GM21447 (cell line): Measurements from ENCODE around the gene CASTOR1.

Experiments used
- ATAC-seq: cut with Tn5 transposase; IDR thresholded peaks from one replicate; pipeline ENCODE4 v1.9.1; 2021; ENCODE audit not compliant: unreplicated experiment

The CASTOR1 gene

DNA sequence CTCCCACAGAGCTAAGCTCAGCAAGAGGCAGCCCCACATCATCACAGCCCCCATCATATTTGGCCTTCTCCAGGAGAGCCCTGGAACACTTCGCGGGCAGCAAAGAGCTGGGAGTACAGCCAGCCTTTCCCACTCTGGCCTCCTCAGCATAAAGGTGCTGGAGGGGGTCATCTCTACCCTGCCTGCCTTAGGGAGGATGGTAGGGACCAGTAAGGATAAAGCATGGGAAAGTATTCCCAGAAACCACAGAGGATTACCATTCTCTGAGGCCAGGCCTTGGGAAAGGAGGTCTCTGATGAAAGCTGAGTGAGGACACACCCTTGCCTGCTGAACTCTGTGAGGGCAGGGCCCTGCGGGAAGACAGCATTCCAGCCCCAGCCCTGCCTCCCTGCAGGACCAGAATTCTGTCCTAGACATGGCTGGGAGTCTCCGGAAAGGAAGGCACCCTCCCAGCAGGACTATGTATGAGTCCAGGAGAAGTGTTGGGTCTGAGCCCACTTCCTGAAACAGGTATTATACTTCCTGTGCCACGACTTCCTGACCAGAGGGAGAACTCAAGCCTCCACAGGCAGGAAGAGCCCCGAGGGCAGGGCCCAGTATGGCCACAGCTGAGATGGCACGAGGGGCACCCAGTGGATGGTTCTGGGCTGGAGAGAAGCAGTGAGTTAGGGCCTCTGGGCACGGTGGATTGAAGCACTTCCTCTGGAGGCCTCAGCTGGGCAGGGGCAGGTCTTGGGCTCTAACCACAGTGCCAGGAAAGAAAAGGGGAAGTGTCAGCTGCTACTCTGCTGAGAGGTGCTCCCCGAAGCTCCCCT is 12.9 kb upstream of the CASTOR1 start:
- ATAC-seq: no peak

DNA sequence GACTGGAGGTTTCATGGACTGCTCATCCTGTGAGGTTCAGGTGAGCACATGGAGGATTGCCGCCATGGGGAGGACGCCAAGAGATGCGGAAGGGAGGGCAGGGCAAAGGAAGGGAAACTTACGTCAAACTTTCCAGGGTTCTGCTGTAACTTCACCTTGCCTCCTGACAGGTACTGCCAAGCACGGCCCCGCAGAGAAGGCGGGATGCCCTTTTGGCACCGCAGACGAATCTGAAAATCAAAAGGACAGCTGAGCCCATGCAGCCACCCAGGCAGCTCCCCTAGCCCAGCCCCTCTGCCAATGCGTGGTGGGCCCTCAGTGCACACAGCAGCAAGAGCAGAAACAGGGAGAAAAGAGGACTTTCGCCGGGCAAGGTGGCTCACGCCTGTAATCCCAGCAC is 10.0 kb upstream of the CASTOR1 start:
- no peak for ATAC-seq

DNA sequence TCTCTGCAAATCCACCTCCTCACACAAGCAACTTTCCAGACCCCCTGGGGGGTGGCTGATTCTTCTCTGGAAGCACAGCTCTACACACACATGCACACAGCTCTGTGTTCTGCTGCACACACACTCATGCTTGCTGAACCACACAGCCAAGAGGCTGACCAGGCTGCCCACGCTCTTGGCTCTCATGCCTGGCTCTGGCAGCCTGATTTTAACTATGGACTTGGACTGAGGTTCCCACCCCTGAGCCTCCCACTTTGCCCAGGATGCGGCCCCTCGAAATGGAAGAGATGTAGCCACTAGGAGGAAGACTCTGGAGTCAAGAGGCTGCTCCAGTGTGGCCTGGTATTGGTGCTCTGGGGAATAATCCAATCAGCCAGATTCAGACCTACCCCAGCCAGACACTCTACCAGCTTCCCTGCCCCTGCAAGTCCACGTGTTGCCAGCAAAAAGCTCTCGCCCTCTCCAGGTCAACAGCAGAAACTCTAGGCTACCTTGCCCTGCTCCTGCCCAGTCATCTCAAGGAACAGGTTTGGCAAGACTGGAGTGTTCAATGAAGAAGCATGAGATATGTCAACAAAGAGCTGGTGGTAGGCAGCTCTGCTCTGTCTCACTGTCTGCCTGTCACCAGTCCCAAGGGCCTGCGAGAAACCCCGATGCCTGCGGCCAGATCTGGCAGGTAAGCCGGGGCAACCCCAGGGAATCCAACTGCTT is 8.8 kb upstream of the CASTOR1 start:
- no peak for ATAC-seq

DNA sequence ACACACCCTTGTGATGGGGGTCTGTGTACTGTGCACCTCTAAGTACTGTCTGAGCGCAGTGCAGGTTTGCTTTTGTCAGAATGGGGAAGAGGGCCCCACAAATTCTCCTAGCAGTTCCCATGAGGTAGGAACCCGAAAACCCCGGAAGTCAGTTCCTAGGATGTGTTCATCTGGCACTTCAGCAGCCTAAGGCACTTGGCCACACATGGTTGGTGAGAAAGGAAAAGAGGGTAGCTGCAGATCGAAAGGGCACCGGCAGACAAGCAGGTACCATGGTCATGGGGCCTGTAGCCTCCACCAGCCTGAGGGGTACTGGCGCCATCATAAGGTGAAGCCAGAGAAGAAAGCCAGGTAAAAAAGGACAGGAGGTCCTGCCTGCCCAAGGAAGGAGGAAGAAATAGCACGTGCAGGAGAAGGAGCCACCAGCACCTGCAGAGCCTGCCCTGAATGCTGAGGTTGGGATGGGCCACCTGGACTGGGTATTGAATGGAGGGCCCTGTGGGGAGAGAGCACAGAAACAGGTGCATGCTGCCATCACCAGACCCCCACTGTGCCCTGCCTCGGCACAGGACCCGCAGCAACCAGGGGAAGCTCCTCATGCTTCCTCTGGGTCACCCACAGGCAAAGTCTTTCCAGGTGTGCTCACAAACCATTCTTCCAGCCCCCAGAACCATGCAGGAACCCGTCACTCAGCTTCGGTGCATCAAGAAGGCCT is 8.1 kb upstream of the CASTOR1 start:
- no peak for ATAC-seq

DNA sequence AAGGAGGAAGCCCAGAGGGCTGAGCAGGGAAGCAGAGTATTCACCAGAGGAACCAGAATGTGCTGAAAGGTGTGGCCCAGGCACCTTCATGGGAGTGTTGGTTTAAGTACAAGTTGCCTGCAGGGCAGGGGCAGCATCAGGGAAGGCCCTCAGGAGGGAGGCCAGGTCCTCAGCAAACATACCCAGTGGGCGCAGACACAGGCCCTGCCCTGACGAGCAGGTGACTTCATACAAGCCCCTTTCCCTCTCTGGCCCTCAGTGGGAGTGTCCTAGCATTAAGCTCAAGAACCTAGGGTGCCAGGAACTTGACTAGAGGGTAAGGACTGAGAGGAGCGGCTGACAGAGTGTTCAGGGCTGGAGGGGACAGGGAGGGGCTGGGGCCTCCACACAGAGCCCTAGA is 7.5 kb upstream of the CASTOR1 start:
- no peak for ATAC-seq

DNA sequence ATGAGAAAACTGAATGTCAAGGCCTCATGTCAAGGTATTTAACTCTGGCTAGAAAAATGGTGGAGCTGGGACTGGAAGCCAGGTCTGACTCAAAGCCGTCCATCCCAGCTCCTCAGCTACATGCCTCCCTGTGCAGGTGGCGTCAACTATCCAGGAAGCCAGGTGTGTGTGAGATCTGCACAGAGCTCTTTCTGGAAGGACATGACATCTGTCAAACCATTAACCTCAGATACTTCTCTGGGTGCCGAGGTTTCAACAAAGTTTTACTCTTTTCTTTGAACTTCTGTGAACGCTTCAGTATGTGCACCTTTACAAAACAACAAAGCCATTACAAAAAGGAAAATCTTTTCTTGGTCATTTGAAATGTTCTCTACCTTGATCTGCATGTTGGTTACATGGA is 7.0 kb upstream of the CASTOR1 start:
- no peak for ATAC-seq

DNA sequence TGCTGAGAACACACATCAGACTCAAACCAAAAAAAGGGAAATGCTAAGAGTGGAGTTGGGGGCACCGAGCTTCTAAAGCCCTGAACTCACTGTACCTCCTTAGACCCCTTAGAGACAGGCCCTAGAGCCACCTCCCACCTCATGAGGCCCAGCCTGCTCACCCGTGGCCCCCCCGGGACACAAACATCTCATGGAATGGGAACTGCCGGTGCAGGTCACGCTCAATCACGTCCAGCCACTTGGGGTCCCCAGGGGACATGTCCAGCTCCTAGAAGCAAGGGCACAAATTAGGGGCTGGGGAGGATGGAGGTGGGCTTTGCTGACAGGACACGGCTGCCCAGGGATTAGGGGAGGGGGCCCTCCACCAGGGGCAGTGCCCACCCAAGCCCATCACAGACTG is 6.3 kb upstream of the CASTOR1 start:
- no peak for ATAC-seq

DNA sequence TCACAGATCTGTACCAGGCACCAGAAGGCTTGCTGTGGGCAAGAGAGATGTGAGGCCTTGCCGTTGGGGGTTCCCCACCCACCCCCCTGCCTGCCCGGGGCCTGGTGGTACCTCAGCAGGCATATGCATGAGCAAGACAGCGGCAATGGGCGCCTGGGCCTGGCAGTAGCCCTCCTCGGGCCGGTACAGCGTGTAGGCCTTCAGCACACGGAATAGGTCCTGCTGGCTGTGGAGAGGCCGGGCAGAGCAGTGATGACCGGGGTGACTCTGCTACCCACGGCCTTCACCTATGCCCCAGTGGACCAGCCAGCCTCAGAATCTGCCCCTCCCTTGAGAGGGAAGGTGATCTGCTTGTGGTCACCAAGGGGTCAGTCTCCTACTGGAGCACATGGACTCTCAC is 5.5 kb upstream of the CASTOR1 start:
- no peak for ATAC-seq

DNA sequence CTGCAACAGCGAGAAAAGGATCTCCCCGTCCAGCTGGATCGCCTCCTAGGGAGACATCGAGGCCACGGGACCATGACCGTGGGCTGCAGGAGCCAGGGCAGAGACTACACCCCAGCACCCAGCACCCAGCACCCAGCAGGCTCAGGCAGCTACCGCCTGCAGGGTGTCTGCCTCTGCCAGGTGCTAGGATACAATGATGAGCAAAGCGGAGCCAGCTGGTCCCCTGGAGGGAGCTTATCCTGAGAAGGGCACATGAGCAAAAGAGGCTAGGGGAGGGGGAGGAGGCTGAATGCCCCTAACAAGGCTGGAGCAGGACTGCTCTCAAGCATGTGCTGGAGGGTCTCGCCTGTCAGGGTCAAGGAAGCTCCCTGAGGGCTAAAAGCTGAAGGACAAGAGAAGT is 4.8 kb upstream of the CASTOR1 start:
- no peak for ATAC-seq

DNA sequence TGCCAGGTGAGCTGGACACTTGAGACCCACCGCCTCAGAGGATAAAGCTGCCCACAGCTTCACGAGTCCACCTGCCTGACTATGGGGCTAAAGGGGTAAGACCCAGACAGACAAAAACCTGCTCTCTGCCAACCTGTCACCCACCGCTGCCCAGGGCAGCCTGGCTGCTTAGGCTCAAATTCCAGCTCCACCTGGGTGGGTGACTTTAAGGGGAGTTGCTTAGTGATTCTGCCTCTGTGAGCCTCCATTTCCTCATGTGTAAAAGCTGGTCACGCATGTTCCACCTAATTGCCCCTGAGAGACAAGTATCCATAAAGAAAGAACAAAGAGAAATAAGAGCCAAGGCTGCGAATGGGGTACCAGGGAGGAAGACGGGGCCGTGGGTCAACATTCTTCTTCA is 3.7 kb upstream of the CASTOR1 start:
- ATAC-seq: no peak

DNA sequence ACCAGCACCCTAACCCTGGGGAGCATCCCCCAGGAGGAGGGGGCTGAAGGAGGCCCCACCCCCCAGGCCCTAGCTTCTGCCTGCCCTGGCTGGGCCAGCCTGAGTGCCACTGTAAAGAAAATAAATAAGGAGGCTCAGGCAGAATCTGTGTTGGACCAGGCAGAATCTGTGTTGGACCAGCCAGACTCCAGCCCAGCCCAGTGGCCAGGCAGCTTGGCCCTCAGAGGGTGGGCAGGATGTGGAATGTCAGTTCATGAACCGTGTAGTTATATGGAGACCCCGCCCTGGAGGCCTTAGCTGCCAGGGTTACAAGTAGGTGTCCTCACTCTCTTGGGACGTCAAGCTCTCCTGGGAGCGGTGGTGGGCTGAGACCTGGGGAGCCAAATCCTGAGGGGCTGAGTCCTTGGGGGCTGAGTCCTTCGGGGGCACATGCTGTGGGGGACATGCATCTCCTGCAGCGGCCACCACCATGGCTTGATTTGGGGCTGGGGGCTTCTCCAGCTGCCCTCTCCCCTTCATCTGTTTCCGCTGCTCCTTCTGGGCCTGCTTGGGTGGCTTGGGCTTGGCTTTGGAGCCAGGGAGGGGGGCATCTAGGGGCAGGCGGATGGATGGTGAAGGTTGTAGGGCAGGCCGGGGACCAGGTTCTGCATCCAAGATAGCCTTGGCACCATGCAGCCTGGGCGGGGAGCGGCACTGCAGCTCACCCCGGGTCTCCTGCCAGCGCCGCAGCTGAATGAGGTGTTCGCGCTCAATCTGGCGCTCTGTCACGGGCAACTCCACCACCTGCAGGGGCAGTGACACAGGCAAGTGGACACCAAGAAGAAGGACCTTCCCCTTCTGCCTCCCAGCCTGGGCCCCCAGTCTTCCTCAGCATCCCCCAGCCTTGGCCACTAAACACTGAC is 3.0 kb upstream of the CASTOR1 start:
- ATAC-seq: no peak

DNA sequence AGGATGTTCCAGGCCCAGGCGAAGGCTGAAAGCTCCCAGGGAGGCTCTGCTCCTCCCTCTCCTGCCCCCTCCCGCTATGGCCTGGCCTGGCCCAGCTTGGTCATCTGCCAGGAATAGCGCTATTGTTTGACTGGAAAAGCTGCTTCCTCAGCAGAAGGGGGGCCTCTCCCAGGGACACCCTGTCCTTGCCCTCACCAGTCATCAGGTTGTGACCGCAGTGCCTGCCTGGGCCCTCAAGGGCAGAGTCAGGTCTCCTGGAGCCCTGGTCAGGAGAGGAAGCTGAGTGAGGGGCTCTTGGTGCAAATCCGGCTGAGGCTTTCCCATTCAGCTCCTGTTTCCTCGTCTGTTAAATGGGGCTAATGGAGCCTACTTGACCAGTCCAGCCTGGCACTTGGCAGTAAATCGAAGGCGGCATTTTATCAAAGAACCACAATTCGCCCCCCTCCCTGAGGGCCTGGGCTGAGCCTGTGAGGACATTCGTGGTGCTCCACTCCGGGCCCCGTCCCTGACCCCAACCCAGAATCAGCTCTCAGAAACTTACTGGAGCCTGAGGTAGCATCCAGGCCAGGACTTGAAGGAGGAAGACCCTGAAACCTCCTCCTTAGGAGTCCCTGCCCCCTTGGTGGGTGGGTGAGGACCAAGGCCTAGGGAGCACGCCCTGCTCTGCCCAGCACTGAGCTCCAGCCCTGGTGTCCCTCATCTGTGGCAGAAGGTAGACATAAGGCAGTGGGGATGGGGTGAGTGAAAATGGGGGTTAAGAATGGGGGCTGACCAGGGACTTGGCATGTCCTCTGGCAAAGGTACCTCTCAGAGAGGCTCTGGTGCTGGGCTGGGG is 2.0 kb upstream of the CASTOR1 start:
- ATAC-seq: no peak

DNA sequence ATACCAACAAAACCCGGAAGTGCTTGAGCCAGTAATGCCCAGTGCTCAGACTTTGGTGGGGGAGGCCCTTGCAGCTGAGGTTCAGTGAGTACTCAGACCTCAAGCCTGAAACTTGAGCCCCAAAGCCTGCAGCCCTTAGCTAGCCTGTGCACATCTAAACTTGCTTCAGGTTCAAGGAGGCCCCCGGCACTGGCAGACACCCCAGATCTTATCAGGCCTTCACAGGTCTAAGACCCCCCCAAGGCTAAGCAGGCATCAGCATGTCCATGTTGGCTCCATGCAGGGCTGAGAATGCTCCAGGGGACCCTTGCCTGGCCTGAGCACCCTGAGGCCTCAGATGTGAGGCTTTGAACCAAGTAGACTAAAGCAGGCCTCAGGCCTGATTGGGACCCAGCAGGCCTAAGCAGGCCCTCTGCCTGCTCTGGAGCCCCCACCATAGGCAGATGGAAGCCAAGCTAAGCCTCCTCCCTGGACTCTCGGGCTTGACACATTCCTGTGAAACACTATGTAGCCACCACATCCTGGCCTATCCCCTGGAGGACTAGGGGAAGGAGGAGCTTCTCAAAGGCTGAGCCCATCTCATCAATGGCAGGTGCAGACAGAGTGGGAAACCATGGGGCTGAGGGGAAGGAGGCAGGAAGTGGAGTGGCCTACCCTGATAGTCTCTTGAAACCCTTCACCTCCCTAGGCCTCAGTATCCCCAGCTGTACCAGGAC is 1.2 kb upstream of the CASTOR1 start:
- ATAC-seq: no peak

DNA sequence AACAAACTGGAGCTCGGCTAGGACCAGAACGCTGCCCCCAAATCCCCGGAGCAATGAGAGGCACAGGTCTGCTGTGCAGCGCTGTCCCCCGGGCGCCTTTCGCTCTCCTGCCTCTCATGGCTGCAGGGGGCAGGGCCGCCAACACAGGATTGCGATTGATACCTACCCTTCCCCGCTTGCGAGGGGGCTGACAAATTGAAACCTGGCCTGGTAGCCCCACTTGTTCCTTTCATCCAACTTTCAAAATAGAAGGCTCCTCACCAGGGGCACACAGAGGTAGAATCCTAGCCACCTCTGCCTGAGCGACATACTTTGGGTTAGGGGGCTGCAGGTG is 642 bp upstream of the CASTOR1 start:
- peak; percentile 13 for ATAC-seq

DNA sequence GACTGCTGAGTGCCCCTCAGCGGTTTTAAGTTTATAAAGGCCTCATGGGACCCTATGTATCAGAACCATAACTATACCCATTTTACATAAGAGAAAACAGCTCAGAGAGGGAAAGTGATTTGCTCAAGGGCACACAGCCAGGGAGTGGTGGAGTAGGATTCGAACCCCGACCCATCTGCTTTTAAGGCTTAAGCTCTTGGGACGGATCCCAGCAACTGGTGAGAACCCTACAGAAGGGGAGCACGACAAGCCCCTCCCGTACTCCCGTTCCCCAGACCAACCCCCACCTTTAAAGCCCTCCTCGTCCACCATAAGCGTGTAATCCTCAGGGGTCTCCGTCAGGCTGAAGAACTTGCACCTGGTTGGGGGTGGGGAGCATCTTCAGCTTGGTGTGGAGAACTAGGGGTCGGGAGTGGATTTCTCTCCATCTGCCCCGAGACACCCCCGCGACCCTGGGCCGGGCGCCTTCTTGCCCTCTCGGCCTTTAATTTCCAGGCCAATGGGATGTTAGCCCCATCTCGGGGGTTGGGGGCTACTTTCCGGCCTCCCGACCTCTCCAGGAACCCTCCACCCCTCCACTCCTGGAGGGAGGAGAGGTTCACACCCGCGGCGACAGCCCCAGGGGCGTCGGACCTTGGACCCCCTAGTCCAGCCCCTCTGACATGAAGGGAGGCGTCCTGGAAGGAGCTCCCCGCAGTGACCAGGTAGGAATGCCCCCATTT is 725 bp downstream of the CASTOR1 start:
- ATAC-seq: no peak

DNA sequence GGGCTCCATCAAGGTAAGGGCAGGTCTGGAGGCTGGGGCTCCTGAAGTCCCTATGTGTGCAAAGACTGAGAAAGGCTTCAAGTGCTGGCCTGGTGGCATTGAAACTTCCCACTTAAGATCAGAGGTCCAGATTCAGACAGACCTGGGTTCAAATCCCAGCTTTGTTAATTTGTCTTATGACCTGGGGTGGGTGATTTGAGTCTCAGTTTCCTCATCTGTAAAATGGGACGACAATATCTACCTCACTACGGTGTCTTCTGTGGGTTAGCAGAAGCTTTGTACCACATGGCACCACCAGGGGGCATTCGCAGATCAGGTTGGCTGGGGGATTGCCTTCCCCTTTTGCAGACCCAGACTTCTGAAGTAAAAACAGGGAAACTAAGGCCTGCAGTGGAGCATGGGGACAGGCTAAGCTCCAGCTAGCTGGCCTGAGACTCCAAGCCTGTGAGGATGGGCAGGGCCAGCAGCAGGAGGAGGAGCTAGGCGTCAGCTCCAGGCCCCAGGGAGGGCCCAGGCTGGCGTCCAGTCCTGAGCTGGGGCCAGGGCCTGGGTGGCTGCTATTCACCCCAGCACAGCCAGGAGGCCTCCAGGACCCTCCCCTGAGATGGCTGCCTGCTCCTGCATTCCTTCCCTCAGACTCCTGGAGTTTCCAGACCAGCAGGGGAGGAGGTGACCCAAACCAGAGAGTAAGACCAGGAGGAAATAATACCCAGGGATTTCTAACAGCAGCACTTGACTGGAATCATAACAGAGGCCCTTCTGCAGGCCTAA is 1.5 kb downstream of the CASTOR1 start:
- no peak for ATAC-seq

DNA sequence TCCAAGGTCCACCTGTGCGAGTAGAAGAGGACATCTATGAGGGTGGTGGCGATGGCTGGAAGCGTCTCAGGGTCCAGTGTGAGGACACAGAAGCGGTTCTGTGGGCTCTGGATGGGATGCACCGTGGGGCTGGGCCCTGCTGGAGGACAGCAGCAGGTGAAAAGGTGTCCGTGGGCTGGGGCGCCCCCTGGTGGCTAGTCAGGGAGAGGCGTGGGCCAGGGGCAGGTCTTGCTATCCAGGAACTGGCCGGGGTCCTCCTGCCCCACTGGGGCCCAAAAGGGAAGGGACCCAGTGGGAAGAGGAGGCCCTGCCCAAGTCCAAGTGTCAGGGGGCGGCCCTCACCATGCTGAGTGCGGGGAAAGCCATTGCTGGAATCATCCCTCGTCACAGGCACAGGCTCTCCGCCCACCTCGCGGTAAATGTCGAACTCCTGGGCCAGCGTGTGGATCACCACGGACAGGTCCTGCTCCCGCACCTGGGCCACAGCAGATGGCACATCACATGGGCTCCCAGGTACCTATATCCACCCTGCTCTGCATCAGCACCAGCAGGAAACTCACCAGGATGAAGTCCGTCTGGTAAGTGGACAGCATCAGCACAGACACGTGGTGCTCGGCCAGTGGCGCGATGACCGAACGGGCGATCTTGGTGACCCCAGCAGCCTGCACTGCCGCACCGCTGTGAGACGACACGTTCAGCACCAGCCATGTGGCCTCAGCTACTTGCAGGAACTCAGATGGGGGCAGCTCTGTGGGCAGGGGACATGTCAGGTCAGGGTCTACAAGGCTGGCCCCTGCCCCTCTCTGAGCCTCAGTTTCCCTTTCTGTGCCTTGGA is 2.3 kb downstream of the CASTOR1 start:
- ATAC-seq: no peak
